ENCODE results near the gene RMND5A. TPM values are rescaled to one million over a fixed set of nuclear protein-coding genes. Genes with fewer than 3 reads are reported as not detected.
"Not testable (repeated sequence)": the region's sequence is repeated elsewhere in the genome, so short reads cannot be mapped to it uniquely, and the experiment has no call there.

Gene RMND5A
- total RNA-seq: 10 to 100 TPM; 34.4 to 35.2 TPM

- POLR2A ChIA-PET; H3K4me1 Mint-ChIP-seq (ENCODE audit: low read depth); H3K9me3 Mint-ChIP-seq (ENCODE audit: insufficient read depth); H3K36me3 Mint-ChIP-seq (ENCODE audit: low read depth); CTCF ChIA-PET; H3K27me3 Mint-ChIP-seq (ENCODE audit: low read depth): not testable (repeated sequence)
- DNase-seq (peak; percentile 95), ATAC-seq (peak; percentile 95)
- Mint-ChIP-seq H3K27ac (peak within 1 kb of the TSS; percentile 87), H3K4me3 (peak within 1 kb of the TSS; percentile 82)
Measured at GRCh38 chr2:86719637-86720539, at the start of gene RMND5A. TSS of gene RMND5A (plus strand) at chr2:86720291. CDS start at chr2:86720668, 377 bp downstream.

GRCh38 chr2:86671337-86671981, 48.6 kb upstream of the RMND5A start:
- Mint-ChIP-seq H3K27me3 (ENCODE audit: low read depth) (no peaks in the 10 kb centered on the region), H3K36me3 (ENCODE audit: low read depth) (no peaks in the 10 kb centered on the region)

DNA sequence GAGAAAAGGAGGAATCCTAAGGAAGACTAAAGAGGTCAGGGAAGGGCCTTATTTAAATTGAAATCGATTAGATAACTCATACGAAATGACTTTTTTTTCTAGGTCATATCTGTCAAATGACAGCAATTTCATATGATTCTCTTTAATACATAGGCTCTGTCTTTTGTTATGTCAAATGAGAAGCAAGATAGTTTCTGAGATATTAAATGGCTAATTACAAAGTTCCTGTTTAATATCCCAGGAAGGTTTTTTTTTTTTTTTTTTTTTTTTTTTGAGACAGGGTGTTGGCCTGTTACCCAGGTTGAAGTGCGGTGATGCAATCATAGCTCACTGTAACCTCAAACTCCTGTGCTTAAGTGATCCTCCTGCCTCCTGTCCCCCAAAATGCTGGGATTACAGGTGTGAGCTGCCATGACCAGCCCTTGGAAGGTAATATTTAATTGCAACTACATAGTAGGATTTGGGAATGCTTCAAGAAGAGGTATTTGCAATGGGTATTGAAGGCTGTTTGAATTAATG, 48.0 kb upstream of the RMND5A start:
- ChIA-PET POLR2A (no interaction called here), CTCF (no interaction called here)
- H3K27me3 Mint-ChIP-seq (ENCODE audit: low read depth): no peaks in the 10 kb centered on the region
- H3K4me1 Mint-ChIP-seq (ENCODE audit: low read depth): no peaks in the 10 kb centered on the region
- no peak overlapping the region for H3K4me3 Mint-ChIP-seq
- H3K36me3 Mint-ChIP-seq (ENCODE audit: low read depth): no peaks in the 10 kb centered on the region
- DNase-seq (no peak), ATAC-seq (no peak)
- H3K9me3 Mint-ChIP-seq (ENCODE audit: insufficient read depth): no peaks in the 10 kb centered on the region
- H3K27ac Mint-ChIP-seq: no peak overlapping the region

More at GRCh38 chr2:86671337-86671981, 48.6 kb upstream of the RMND5A start:
- H3K4me1 Mint-ChIP-seq (ENCODE audit: low read depth): no peaks in the 10 kb centered on the region
- no peaks in the 10 kb centered on the region for H3K9me3 Mint-ChIP-seq (ENCODE audit: insufficient read depth)
- no peak overlapping the region for H3K4me3 Mint-ChIP-seq
- no peak for DNase-seq
- POLR2A ChIA-PET: no interaction called here
- CTCF ChIA-PET: no interaction called here
- no peak overlapping the region for H3K27ac Mint-ChIP-seq
- no peak for ATAC-seq

DNA sequence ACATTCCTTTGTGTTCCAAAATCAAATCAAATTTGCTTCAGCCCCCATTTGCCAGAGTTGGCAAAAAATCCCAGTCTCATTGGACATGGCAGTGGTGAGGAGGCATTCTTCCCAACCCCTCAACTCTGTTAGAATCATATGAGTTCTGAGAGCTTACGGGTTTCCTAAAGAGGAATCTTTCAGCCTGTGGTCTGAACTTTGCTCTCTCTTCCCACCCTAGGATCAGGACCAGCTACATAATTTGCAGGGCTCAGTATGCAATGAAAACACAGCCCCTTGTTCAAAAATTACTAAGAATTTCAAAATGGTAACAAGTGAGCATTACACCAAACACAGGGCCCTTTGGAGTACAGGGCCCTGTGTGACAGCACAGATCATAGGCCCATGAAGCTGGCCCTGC, 47.1 kb upstream of the RMND5A start:
- CTCF ChIA-PET: no interaction called here
- H3K4me3 Mint-ChIP-seq: no peak overlapping the region

DNA sequence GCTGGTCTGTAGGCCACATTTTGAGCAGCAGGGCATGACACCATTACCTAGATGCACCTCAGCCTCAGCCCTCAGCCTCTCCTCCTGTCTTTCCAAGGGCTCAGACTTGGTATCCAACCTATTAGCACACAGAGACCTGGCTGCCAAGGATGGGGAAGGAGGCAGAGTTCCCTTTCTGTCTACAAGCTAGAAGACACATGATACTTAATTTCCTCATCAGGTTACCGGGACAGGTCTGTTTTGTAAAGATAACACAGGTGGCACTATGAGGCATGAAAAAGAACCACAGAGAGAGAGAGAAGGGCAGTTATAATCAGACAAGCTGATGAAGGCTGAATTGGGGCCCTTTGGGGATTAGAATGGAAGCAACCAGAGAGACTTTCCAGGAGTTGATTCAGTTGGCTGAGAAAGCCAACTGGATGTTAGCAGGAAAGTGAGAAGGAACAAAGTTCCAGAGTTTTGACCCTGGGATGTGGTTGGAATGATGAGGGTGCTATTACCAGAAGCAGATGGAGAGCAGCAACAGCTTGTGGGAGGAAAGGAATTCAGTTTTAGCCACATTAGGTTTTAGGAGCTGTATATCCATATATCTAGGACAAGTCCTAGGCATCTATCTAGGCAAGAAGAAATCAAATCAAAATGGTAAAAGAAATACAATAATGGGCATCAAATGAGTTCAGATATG, 46.0 kb upstream of the RMND5A start:
- Mint-ChIP-seq H3K27me3 (ENCODE audit: low read depth) (no peaks in the 10 kb centered on the region), H3K4me3 (no peak overlapping the region), H3K27ac (no peak overlapping the region)

More for the DNA sequence above, 47.1 kb upstream of the RMND5A start:
- Mint-ChIP-seq H3K4me1 (ENCODE audit: low read depth) (no peaks in the 10 kb centered on the region), H3K27me3 (ENCODE audit: low read depth) (no peaks in the 10 kb centered on the region), H3K27ac (no peak overlapping the region), H3K36me3 (ENCODE audit: low read depth) (no peaks in the 10 kb centered on the region), H3K9me3 (ENCODE audit: insufficient read depth) (no peaks in the 10 kb centered on the region)
- POLR2A ChIA-PET: no interaction called here
- ATAC-seq (no peak), DNase-seq (no peak)

GRCh38 chr2:86675104-86675503, 45.0 kb upstream of the RMND5A start:
- Mint-ChIP-seq H3K4me1 (ENCODE audit: low read depth) (no peaks in the 10 kb centered on the region), H3K27ac (no peak overlapping the region), H3K36me3 (ENCODE audit: low read depth) (no peaks in the 10 kb centered on the region), H3K9me3 (ENCODE audit: insufficient read depth) (no peaks in the 10 kb centered on the region), H3K4me3 (no peak overlapping the region), H3K27me3 (ENCODE audit: low read depth) (no peaks in the 10 kb centered on the region)
- ATAC-seq (no peak), DNase-seq (no peak)
- CTCF ChIA-PET: no interaction called here
- POLR2A ChIA-PET: no interaction called here

More for the DNA sequence above, 46.0 kb upstream of the RMND5A start:
- no peaks in the 10 kb centered on the region for H3K9me3 Mint-ChIP-seq (ENCODE audit: insufficient read depth)
- POLR2A ChIA-PET: no interaction called here
- ATAC-seq (no peak), DNase-seq (no peak)
- H3K36me3 Mint-ChIP-seq (ENCODE audit: low read depth): no peaks in the 10 kb centered on the region
- CTCF ChIA-PET: no interaction called here
- no peaks in the 10 kb centered on the region for H3K4me1 Mint-ChIP-seq (ENCODE audit: low read depth)

- DNase-seq (no peak), ATAC-seq (no peak)
- ChIA-PET CTCF (interaction anchor here (1.2 kb wide), 1 partner anchor 65 kb away, joined by 3 read pairs; no protein-coding TSS in a partner anchor), POLR2A (no interaction called here)
- Mint-ChIP-seq H3K4me1 (ENCODE audit: low read depth) (no peaks in the 10 kb centered on the region), H3K36me3 (ENCODE audit: low read depth) (no peaks in the 10 kb centered on the region), H3K9me3 (ENCODE audit: insufficient read depth) (no peaks in the 10 kb centered on the region), H3K4me3 (no peak overlapping the region), H3K27ac (no peak overlapping the region), H3K27me3 (ENCODE audit: low read depth) (no peaks in the 10 kb centered on the region)
Measured at GRCh38 chr2:86675511-86676015, 44.5 kb upstream of the RMND5A start.

GRCh38 chr2:86677816-86678215, 42.3 kb upstream of the RMND5A start:
- H3K4me3 Mint-ChIP-seq: no peak overlapping the region
- no peak for DNase-seq
- no peak overlapping the region for H3K27ac Mint-ChIP-seq
- ChIA-PET POLR2A (no interaction called here), CTCF (interaction anchor here (0.6 kb wide), 1 partner anchor 1420 kb away, joined by 3 read pairs; no protein-coding TSS in a partner anchor)
- no peaks in the 10 kb centered on the region for H3K4me1 Mint-ChIP-seq (ENCODE audit: low read depth)
- H3K9me3 Mint-ChIP-seq (ENCODE audit: insufficient read depth): no peaks in the 10 kb centered on the region
- H3K36me3 Mint-ChIP-seq (ENCODE audit: low read depth): no peaks in the 10 kb centered on the region
- no peaks in the 10 kb centered on the region for H3K27me3 Mint-ChIP-seq (ENCODE audit: low read depth)
- no peak for ATAC-seq

DNA sequence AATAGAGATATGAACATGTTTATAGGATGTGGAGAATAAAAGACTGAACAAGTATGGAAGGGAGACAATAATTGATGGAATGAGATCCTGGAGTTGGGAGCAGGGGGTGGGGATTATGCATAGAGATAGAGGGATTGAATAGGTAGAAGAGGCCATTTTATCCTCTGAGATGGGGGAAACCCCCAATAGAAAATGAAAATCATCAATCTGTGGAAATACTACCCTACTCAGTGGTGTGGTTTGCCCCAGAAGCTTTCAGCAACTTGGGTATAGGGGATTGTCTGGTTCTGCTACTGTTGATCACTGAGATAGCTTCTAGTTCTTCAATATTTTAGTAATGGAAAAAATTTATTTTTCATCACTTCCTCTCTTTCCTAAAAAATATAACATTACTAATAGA, 41.1 kb upstream of the RMND5A start:
- ATAC-seq: no peak
- Mint-ChIP-seq H3K4me3 (no peak overlapping the region), H3K36me3 (ENCODE audit: low read depth) (no peaks in the 10 kb centered on the region), H3K27ac (no peak overlapping the region), H3K27me3 (ENCODE audit: low read depth) (no peaks in the 10 kb centered on the region), H3K4me1 (ENCODE audit: low read depth) (no peaks in the 10 kb centered on the region), H3K9me3 (ENCODE audit: insufficient read depth) (no peaks in the 10 kb centered on the region)
- POLR2A ChIA-PET: no interaction called here
- no peak for DNase-seq
- CTCF ChIA-PET: no interaction called here

DNA sequence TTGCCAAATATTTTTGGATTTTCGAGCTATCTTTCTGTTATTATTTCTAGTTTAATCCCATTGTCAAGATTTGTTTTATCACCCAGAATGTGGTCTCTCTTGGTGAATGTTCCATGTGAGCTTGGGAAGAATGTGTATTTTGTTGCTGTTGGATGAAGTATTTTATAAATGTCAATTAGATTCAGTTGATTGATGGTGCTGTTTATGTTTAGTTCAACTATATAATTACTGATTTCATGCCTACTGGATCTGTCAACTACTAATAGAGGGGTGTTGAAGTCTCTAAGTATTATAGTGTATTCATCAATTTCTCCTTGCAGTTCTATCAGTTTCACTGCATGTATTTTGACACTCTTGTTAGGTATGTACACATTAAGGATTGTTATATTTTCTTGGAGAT, 34.7 kb upstream of the RMND5A start:
- Mint-ChIP-seq H3K4me3 (no peak overlapping the region), H3K27me3 (ENCODE audit: low read depth) (no peaks in the 10 kb centered on the region), H3K27ac (no peak overlapping the region), H3K4me1 (ENCODE audit: low read depth) (no peaks in the 10 kb centered on the region), H3K9me3 (ENCODE audit: insufficient read depth) (no peaks in the 10 kb centered on the region), H3K36me3 (ENCODE audit: low read depth) (no peaks in the 10 kb centered on the region)
- DNase-seq: no peak
- no peak for ATAC-seq
- POLR2A ChIA-PET: interaction anchor here (0.5 kb wide), 1 partner anchor 508 kb away, joined by 3 read pairs; no protein-coding TSS in a partner anchor
- CTCF ChIA-PET: no interaction called here

- ChIA-PET CTCF (no interaction called here), POLR2A (no interaction called here)
- Mint-ChIP-seq H3K27ac (no peak overlapping the region), H3K4me1 (ENCODE audit: low read depth) (no peaks in the 10 kb centered on the region), H3K4me3 (no peak overlapping the region), H3K36me3 (ENCODE audit: low read depth) (no peaks in the 10 kb centered on the region), H3K9me3 (ENCODE audit: insufficient read depth) (peaks cover 5% of the 10 kb centered on the region), H3K27me3 (ENCODE audit: low read depth) (no peaks in the 10 kb centered on the region)
- ATAC-seq (no peak), DNase-seq (no peak)
Measured at GRCh38 chr2:86686460-86686859, 33.6 kb upstream of the RMND5A start.

GRCh38 chr2:86686905-86687304, 33.2 kb upstream of the RMND5A start:
- Mint-ChIP-seq H3K27me3 (ENCODE audit: low read depth) (no peaks in the 10 kb centered on the region), H3K9me3 (ENCODE audit: insufficient read depth) (peaks cover 9% of the 10 kb centered on the region), H3K27ac (no peak overlapping the region), H3K4me1 (ENCODE audit: low read depth) (no peaks in the 10 kb centered on the region), H3K36me3 (ENCODE audit: low read depth) (no peaks in the 10 kb centered on the region), H3K4me3 (no peak overlapping the region)
- ChIA-PET POLR2A (no interaction called here), CTCF (no interaction called here)
- DNase-seq: no peak
- no peak for ATAC-seq

Measured in activated CD8-positive, alpha-beta T cell treated with anti-CD3 and anti-CD28 coated beads, Interleukin-2, amount 10 ng/mL, durations not matched to agents 7 days and 5 days (primary cell).